Measurements from ENCODE around the gene AGL. TPM values are rescaled to one million over a fixed set of nuclear protein-coding genes. Genes with fewer than 3 reads are reported as not detected.
"Not testable (repeated sequence)": the region's sequence is repeated elsewhere in the genome, so short reads cannot be mapped to it uniquely, and the experiment has no call there.

The AGL gene
- total and polyA plus RNA-seq, 7 donors: 8.4 to 159 (median 110) TPM

GRCh38 chr1:99950486-99950885, 100.3 kb downstream of the AGL start:
- no peaks in the 10 kb centered on the region for H3K27me3 ChIP-seq (ENCODE audit: insufficient read depth in 3 of 3, low read length in 2 of 3)
- H3K4me1 ChIP-seq: no peaks in the 10 kb centered on the region
- intact Hi-C loops (cut with DNase I): no loop called here
- 66 to 81% (median 77%) methylated on average over 3 of the region's 3 CpGs for WGBS, 3 donors
- no peaks in the 10 kb centered on the region for H3K9me3 ChIP-seq
- no peak overlapping the region for H3K4me3 ChIP-seq
- no peak overlapping the region for H3K27ac ChIP-seq
- H3K36me3 ChIP-seq (ENCODE audit: insufficient read depth in 1 of 2, low read depth in 1 of 2): no peaks in the 10 kb centered on the region
- ATAC-seq (no peak), DNase-seq (no peak)
- TF ChIP-seq CTCF (IDR thresholded peaks at IDR 0.05): no peak

GRCh38 chr1:99952522-99952921, 102.4 kb downstream of the AGL start:
- no peaks in the 10 kb centered on the region for H3K4me1 ChIP-seq
- H3K36me3 ChIP-seq (ENCODE audit: insufficient read depth in 1 of 2, low read depth in 1 of 2): no peaks in the 10 kb centered on the region
- H3K27me3 ChIP-seq (ENCODE audit: insufficient read depth in 3 of 3, low read length in 2 of 3): no peaks in the 10 kb centered on the region
- DNase-seq (no peak), ATAC-seq (no peak)
- intact Hi-C loops (cut with DNase I): no loop called here
- no peak overlapping the region for H3K27ac ChIP-seq
- 69 to 79% (median 70%) methylated on average over 1 of the region's 1 CpG for WGBS, 3 donors
- no peak overlapping the region for H3K4me3 ChIP-seq
- TF ChIP-seq CTCF (IDR thresholded peaks at IDR 0.05): no peak
- no peaks in the 10 kb centered on the region for H3K9me3 ChIP-seq

GRCh38 chr1:99955375-99955774, 105.2 kb downstream of the AGL start:
- Histone ChIP-seq H3K4me1 (no peaks in the 10 kb centered on the region), H3K9me3 (no peaks in the 10 kb centered on the region), H3K27ac (no peak overlapping the region), H3K4me3 (no peak overlapping the region), H3K27me3 (ENCODE audit: insufficient read depth in 3 of 3, low read length in 2 of 3) (no peaks in the 10 kb centered on the region), H3K36me3 (ENCODE audit: insufficient read depth in 1 of 2, low read depth in 1 of 2) (no peaks in the 10 kb centered on the region)
- 85 to 89% (median 85%) methylated on average over 3 of the region's 3 CpGs for WGBS, 3 donors
- ATAC-seq (no peak), DNase-seq (no peak)
- intact Hi-C loops (cut with DNase I): no loop called here
- no peak for TF ChIP-seq CTCF (IDR thresholded peaks at IDR 0.05)

- TF ChIP-seq CTCF (IDR thresholded peaks at IDR 0.05): no peak
- H3K9me3 ChIP-seq: no peaks in the 10 kb centered on the region
- WGBS, 3 donors: 15 to 24% (median 16%) methylated on average over 2 of the region's 2 CpGs
- no peaks in the 10 kb centered on the region for H3K27me3 ChIP-seq (ENCODE audit: insufficient read depth in 3 of 3, low read length in 2 of 3)
- no peak overlapping the region for H3K4me3 ChIP-seq
- intact Hi-C loops (cut with DNase I): no loop called here
- H3K4me1 ChIP-seq: no peaks in the 10 kb centered on the region
- no peaks in the 10 kb centered on the region for H3K36me3 ChIP-seq (ENCODE audit: insufficient read depth in 1 of 2, low read depth in 1 of 2)
- peak in 1 of 4 donors; percentile 66 for ATAC-seq
- no peak for DNase-seq
- H3K27ac ChIP-seq: no peak overlapping the region
Measured at GRCh38 chr1:99956755-99957154, 106.6 kb downstream of the AGL start.

GRCh38 chr1:99957818-99958217, 107.7 kb downstream of the AGL start:
- no peaks in the 10 kb centered on the region for H3K27me3 ChIP-seq (ENCODE audit: insufficient read depth in 3 of 3, low read length in 2 of 3)
- H3K4me1 ChIP-seq: no peaks in the 10 kb centered on the region
- no peak for ATAC-seq
- TF ChIP-seq CTCF (IDR thresholded peaks at IDR 0.05): no peak
- H3K36me3 ChIP-seq (ENCODE audit: insufficient read depth in 1 of 2, low read depth in 1 of 2): no peaks in the 10 kb centered on the region
- DNase-seq: no peak
- intact Hi-C loops (cut with DNase I): no loop called here
- no peak overlapping the region for H3K27ac ChIP-seq
- no peaks in the 10 kb centered on the region for H3K9me3 ChIP-seq
- WGBS, 3 donors: 83 to 92% (median 90%) methylated on average over 1 of the region's 1 CpG
- no peak overlapping the region for H3K4me3 ChIP-seq

GRCh38 chr1:99959189-99959705, 109.1 kb downstream of the AGL start:
- H3K4me1 ChIP-seq; H3K36me3 ChIP-seq (ENCODE audit: insufficient read depth in 1 of 2, low read depth in 1 of 2); DNase-seq; H3K9me3 ChIP-seq; H3K4me3 ChIP-seq; H3K27ac ChIP-seq; H3K27me3 ChIP-seq (ENCODE audit: insufficient read depth in 3 of 3, low read length in 2 of 3); ATAC-seq; intact Hi-C loops (cut with DNase I): not testable (repeated sequence)
- 72 to 74% (median 73%) methylated on average over 7 of the region's 7 CpGs for WGBS, 3 donors

GRCh38 chr1:99960260-99960659, 110.1 kb downstream of the AGL start:
- ATAC-seq; H3K9me3 ChIP-seq; H3K4me1 ChIP-seq; H3K36me3 ChIP-seq (ENCODE audit: insufficient read depth in 1 of 2, low read depth in 1 of 2); intact Hi-C loops (cut with DNase I); H3K4me3 ChIP-seq; H3K27ac ChIP-seq; DNase-seq; H3K27me3 ChIP-seq (ENCODE audit: insufficient read depth in 3 of 3, low read length in 2 of 3): not testable (repeated sequence)
- 92 to 96% (median 96%) methylated on average over 3 to 5 of the region's 5 CpGs for WGBS, 3 donors
